Measurements from ENCODE around the gene NTMT2. TPM values are rescaled to one million over a fixed set of nuclear protein-coding genes. Genes with fewer than 3 reads are reported as not detected.

The NTMT2 gene
- total RNA-seq, 1 donor from 2014 or later: not detected

- POLR2A ChIA-PET: no interaction called here
- H3K27ac Mint-ChIP-seq: no peak overlapping the region
- CTCF ChIA-PET: no interaction called here
- H3K27me3 Mint-ChIP-seq: peaks cover 11% of the 10 kb centered on the region
- no peak for TF ChIP-seq CTCF (IDR thresholded peaks at IDR 0.05)
- H3K36me3 Mint-ChIP-seq (ENCODE audit: low read depth): no peaks in the 10 kb centered on the region
- no peaks in the 10 kb centered on the region for H3K9me3 Mint-ChIP-seq
- H3K4me1 Mint-ChIP-seq: no peaks in the 10 kb centered on the region
- intact Hi-C loops (cut with micrococcal nuclease): no loop called here
- no peak for DNase-seq
- no peak for ATAC-seq (ENCODE audit: low read depth)
- no peak overlapping the region for H3K4me3 Mint-ChIP-seq
Observed at GRCh38 chr1:170114906-170115305, 30.9 kb upstream of the NTMT2 start.

DNA sequence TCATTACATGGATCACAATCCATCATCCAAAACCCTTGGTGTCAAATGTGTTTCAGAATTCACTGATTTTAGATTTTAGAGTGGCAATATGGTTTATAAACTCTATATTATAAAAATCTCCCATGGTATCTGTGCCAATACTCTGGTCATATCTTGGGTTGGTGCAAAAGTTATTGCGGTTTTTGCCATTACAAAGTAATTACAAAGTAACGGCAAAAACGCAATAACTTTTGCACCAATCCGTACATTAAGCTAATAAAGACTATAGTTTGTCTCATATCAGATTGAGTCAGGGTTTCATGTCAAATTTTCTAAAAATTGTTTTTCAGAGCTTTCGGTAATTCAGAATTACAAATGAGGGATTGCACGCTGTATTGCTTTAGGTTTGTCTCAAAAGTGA lies 23.4 kb upstream of the NTMT2 start:
- no peak overlapping the region for H3K27ac Mint-ChIP-seq
- no peak for ATAC-seq (ENCODE audit: low read depth)
- no peaks in the 10 kb centered on the region for H3K27me3 Mint-ChIP-seq
- no peaks in the 10 kb centered on the region for H3K36me3 Mint-ChIP-seq (ENCODE audit: low read depth)
- no peak for DNase-seq
- ChIA-PET POLR2A (no interaction called here), CTCF (no interaction called here)
- TF ChIP-seq CTCF (IDR thresholded peaks at IDR 0.05): no peak
- no peaks in the 10 kb centered on the region for H3K4me1 Mint-ChIP-seq
- intact Hi-C loops (cut with micrococcal nuclease): no loop called here
- H3K9me3 Mint-ChIP-seq: peaks cover 7% of the 10 kb centered on the region
- H3K4me3 Mint-ChIP-seq: no peak overlapping the region

DNA sequence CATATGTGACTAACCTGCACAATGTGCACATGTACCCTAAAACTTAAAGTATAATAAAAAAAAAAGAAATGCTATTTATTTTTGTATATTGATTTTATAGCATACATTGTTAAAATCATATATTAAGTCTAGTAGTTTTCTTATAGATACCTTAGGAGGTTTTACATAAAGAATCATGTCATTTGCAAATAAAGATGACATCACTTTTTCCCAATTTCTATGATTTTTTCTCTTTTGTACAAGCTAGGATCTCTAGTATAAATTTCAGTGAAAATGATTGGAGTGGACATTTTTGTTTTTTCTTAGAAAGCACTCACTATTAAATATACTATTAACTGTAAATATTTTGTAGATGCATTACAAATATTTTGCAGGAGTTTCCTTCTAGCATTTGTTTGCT lies 20.5 kb upstream of the NTMT2 start:
- Mint-ChIP-seq H3K4me1 (no peaks in the 10 kb centered on the region), H3K36me3 (ENCODE audit: low read depth) (no peaks in the 10 kb centered on the region), H3K9me3 (peaks cover 7% of the 10 kb centered on the region), H3K4me3 (no peak overlapping the region), H3K27me3 (no peaks in the 10 kb centered on the region), H3K27ac (no peak overlapping the region)
- POLR2A ChIA-PET: no interaction called here
- no peak for ATAC-seq (ENCODE audit: low read depth)
- intact Hi-C loops (cut with micrococcal nuclease): no loop called here
- CTCF ChIA-PET: no interaction called here
- DNase-seq: no peak
- TF ChIP-seq CTCF (IDR thresholded peaks at IDR 0.05): no peak

DNA sequence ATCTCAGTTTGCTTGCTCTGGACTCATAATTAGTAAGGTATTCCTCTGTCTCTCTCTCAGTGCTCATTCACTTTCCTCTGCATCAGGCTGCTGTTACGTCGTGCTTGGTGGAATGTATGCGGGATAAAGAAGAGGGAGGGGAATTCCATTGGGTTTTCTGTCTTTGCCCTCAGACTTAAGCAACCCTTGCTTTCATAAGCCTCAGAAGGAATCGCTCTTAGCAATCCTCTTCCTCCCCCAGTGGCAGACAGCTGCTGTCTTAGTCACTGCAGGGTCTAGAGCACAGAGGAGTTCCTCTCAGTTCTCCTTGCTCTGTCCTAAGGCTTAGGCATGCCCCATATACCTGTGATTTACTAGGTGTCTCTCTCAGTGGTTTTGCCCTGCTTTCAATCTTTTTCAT lies 19.1 kb upstream of the NTMT2 start:
- peaks cover under 1% of the 10 kb centered on the region for H3K27me3 Mint-ChIP-seq
- no peak overlapping the region for H3K4me3 Mint-ChIP-seq
- CTCF ChIA-PET: no interaction called here

DNA sequence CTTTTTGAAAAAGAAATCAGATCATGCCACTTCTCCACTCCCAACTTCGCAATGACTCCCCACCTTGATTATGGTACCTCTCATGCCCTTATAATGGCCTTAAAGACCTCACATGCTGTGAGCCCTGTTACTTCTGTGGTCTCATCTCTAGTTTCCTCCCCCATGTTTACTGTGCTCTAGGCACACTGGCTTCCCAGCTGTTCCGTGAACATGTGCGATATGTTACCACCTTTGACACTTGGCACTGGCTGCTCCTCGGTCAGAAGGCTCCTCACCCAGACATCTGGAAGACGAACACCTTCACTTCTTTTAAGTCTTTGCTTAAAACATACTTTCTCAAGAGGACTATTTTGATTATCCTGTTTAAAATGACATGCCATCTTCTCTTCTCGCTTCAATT lies 14.3 kb upstream of the NTMT2 start:
- Mint-ChIP-seq H3K9me3 (no peaks in the 10 kb centered on the region), H3K36me3 (ENCODE audit: low read depth) (no peaks in the 10 kb centered on the region), H3K4me1 (no peaks in the 10 kb centered on the region), H3K4me3 (no peak overlapping the region), H3K27ac (no peak overlapping the region), H3K27me3 (peaks cover 1% of the 10 kb centered on the region)
- intact Hi-C loops (cut with micrococcal nuclease): no loop called here
- DNase-seq: no peak
- no peak for ATAC-seq (ENCODE audit: low read depth)
- ChIA-PET POLR2A (no interaction called here), CTCF (no interaction called here)
- TF ChIP-seq CTCF (IDR thresholded peaks at IDR 0.05): no peak

More for the DNA sequence above, 19.1 kb upstream of the NTMT2 start:
- H3K9me3 Mint-ChIP-seq: peaks cover 7% of the 10 kb centered on the region
- POLR2A ChIA-PET: no interaction called here
- no peak for TF ChIP-seq CTCF (IDR thresholded peaks at IDR 0.05)
- intact Hi-C loops (cut with micrococcal nuclease): no loop called here
- no peak for ATAC-seq (ENCODE audit: low read depth)
- no peak for DNase-seq
- no peak overlapping the region for H3K27ac Mint-ChIP-seq
- H3K36me3 Mint-ChIP-seq (ENCODE audit: low read depth): no peaks in the 10 kb centered on the region
- H3K4me1 Mint-ChIP-seq: no peaks in the 10 kb centered on the region
